Kidney glomerular epithelial cell (primary cell): ENCODE results near the gene NCAPG2.
"Not testable (repeated sequence)": the region's sequence is repeated elsewhere in the genome, so short reads cannot be mapped to it uniquely, and the experiment has no call there.

Source experiments
- DNase-seq: peaks from one replicate; lab custom pipeline; 2025; lab: John Stamatoyannopoulos, UW

Gene NCAPG2

DNA sequence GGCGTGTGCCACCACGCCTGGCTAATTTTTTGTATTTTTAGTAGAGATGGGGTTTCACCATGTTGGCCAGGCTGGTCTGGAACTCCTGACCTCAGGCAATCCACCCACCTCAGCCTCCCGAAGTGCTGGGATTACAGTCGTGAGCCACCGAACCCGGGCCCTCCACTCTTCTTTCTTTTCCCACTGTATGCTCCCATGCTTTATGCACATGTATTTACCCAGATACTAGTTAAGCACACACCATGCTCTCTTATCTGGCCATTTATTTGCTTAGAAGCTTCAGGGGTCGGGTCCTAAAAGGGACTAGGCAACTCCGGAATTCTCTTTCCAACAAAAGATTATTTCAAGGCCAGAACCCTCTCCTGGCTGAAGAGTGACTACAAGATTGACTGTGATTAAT, 78.3 kb downstream of the NCAPG2 start:
- DNase-seq = not testable (repeated sequence)

DNA sequence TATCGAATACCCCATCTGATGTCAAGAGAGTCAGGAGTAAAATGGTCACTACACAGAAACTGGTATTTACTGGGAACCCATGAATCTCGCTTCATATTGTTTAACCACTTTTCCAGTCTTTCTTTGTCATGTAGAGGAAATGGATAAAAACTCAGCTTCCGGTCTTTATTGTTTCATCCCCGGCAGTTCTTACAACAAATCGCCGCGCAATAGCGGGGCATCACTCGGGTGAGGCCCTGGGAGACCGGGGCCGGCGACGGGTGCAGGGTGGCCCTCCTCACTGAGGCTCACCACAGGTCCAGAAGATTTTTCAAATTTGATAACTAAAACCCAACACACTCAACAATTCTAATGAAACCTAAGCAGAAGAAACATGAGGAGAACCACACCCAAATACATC, 81.4 kb downstream of the NCAPG2 start:
- DNase-seq = no peak

DNA sequence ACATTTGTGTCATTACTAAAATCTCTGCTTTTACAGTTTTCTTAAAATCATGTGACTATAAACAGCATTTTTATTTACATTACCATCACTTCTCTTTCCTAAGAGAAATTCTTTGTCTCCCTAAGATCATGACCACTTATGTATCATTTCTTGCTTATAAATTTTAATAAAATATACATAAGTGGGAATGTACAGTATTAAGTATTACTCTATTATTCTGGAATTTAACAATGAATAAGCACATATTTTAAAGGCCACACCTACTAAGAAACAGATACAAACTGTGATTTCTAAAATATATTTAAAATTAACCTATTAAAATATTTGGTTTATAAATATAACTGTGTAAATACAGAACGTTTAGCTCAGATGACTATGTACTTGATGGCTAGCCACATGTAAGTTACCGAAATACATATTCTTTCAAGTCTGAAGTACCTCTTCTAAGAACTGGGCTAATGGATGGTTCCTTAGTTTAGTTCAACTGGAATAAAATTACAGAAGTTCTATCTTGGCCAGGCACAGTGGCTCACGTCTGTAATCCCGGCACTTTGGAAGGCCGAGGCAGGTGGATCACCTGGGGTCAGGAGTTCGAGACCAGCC, 83.7 kb downstream of the NCAPG2 start:
- no peak for DNase-seq

DNA sequence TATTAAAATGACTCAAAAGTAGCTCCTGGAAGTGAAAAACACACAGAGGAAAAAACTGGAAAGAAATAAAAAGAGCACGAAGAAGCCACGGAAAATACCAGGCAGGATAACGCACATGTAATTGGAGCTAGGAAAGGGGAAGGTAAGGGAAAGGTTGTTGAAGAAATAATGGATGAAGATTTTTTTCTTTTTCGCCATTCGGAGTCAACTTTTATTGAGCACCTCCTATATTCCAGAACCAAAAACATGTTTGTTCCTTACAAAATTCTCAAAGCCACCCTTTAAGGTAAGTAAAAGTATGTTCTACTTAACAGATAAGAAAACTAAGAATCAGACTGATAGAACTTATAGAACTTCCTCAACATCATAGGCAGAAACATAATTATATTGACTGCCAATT, 84.2 kb downstream of the NCAPG2 start:
- DNase-seq = no peak

DNA sequence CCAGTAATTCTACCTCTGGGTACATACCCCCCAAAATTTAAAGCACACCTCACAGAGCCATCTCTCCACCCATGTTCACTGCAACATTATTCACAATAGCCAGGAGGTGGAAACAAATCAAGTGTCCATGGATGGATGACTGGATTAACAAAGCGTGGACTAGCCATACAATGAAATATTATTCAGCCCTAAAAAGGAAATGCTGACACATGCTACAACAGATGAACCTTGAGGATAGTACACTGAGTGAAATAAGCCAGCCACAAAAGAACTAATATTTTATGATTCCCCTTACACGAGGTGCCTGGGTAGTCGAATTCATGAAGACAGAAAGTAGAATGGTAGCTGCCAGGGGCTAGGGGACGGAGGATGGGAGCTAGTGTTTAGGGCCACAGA, 85.9 kb downstream of the NCAPG2 start:
- no peak for DNase-seq

DNA sequence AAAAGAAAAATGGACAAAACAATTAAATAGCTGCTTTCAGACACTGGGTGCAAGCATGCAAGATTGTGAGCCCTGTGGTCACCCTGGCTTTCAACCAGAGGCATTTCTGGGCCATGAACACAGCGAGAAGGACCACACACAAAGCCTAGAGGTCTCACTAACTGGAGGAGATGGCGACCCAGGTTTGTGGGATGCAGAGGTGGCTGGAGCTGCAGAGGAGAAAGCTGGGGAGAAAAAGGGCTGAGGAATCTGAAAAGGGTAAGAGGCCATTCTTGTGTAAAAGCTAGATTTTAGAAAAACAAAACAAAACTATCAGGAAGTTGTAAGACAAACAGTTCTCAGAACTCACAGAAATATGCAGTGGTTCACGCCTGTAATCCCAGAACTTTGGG, 86.9 kb downstream of the NCAPG2 start:
- no peak for DNase-seq

DNA sequence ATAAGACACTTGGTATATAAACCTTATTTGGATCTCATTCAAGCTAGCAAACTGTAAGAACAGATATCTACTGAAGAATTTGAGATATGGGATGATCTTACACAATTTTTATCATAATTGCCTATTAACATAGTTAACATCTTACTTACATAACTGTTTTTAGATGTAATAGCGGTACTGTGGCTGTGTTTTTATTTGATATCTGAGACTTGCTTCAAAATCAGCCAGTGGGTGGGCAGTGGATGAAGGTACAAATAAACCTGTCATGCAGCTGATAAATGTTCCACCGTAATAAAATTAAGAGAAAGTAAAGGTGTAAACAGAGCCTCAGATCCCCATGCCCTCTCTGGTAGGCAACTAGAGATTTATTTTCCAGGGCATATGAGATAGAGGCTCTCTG, 88.6 kb downstream of the NCAPG2 start:
- no peak for DNase-seq

DNA sequence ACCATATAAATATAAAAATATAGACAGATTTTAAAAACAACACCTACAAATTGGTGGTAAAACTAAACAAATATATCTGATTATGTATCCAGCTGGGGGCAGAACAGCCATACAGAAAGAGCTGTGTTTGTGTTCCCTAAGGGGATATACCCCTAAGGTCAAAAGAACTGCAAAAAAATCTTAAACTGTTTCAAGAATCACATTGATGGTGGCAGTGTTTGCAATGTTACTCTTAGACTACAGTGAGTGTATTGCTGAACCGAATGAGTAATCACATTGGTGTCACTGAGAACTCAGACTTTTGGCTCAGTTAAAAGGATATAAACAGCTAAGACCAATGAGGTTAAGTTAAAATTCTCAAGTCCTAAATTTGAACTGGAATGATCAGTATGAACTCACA, 89.9 kb downstream of the NCAPG2 start:
- DNase-seq = no peak

DNA sequence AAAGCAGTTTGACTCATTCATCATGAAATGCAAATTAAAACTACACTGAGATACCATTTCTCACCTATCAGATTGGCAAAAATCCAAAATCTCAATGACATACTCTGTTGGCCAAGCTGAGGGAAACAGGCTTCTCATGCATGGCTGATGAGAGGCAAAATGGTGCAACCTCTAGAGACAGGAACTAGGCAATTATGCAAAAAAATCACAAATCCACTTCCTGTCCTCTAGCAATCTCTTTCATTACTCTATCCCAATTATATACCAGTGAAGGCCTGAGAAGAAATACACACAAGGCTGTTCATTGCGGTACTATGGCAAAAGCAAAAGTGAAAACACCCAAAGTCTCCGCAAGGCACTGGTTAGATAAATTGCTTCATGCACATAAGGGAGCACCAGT, 91.1 kb downstream of the NCAPG2 start:
- DNase-seq = no peak

DNA sequence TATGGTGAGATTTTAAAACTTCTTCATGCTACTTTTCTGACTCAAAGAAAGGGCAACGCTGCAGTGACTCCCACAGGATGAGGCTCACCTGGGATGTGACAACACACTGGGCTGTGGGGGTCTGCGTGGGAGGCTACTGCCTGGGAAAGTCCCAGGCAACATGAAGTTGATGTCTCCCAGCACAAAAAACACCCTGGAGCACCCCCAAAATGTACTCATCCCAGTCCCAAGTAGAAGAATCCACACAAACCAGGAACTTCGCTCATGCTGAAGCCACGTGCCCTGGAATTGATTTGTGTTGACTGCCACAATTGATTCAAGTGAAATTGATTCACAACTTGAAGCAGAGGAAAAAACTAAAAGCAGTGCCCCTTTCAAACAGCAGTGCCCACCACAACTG, 92.1 kb downstream of the NCAPG2 start:
- no peak for DNase-seq

DNA sequence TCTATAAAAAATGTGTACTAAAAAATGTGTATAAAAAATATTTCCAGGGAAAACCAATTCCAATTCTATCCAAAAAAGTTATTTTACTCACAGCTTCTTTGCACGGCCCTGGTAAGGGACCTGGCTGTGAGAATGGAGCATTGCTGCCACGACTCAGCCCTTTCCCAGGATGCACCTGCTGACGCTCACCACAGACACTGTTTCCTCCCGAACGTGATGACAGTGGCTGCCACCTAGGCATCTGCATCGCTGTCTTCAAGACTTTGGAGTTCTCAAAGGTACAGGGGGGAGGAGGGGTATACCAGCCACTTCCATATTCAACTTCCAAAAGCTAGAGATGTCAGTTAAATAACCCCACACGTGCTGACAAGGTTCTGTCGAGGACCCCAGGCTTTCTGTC, 93.1 kb downstream of the NCAPG2 start:
- no peak for DNase-seq

DNA sequence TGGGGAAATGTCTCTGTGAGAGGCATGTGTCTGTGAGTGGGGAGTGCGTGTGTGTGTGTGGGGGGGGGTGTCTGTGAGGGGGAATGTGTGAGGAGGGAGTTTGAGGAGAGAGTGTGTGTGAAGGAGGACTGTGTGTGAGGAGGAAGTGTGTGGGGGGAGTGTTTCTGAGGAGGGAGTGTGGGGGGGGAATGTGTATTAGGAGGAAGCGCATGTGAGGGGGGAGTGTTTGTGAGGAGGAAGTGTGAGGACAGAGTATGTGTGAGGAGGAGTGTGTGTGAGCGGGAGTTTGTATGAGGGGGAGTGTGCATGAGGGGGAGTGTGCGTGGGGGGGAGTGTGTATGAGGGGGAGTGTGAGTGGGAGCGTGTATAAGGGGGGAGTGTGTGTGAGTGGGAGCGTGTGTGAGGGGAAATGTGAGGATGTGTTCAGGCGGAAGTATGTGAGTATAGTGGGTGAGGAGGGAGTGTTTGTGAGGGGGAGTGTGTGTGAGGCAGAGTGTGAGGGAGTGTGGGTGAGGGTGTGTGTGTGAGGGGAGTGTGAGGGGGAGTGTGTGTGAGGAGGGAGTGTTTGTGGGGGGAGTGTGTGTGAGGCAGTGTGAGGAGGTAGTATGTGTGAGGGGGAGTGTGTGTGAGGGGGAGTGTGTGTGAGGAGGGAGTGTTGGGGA, 95.2 kb downstream of the NCAPG2 start:
- DNase-seq = no peak

DNA sequence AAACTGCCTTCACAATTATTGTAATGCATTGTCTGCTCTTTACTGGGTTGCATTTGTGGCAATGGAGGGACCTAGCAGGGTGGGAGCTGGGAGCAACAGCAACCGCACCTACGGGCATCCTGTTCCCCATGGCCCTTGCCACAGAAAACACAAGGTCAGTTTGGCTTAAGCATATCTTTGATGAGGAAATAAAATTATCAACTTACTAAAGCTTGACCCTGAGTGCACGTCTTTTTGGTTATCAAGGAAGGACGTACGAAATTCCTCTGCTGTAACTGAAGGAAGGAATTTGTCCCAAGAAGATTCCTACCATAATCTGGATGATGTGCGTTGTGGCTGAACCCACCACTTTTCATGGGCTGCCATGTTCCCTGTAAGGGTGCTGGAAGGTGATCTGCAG, 97.0 kb downstream of the NCAPG2 start:
- no peak for DNase-seq

DNA sequence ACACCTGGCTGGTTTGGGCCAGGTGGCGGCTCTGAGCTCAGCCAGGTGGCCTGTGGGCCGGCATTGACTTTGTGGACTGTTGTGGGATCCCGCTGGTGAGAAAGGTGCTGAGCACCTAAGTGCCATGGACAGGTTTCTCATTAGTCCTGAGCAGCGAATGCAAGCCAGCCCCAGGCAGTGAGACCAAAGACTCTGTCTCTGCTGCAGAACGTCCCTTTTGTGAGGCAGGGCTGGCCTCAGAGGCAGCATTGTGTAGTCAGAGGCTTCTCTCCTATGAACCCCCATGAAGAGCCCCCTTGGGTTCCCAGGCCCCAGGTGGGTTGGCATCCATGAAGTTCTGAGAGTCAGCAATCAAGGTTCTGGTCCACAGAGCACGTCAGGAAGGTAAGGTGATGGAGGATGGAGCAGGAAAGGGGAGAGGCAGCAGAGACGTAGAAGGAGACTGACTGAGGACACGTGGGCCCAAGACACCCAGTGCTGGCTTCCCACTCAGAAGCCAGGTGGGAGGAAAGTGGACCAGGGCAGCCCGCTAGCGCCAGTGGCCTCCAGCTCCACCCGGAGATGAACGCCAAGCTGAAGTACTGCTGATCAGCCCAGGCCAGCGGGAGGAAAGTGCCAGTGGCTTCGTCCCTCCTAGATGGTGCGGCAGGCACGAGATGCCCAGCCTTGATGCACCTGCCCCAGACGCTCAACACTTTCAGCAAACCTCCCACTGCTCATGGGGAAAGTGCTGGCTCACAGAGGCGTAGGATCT, 97.8 kb downstream of the NCAPG2 start:
- DNase-seq = no peak

DNA sequence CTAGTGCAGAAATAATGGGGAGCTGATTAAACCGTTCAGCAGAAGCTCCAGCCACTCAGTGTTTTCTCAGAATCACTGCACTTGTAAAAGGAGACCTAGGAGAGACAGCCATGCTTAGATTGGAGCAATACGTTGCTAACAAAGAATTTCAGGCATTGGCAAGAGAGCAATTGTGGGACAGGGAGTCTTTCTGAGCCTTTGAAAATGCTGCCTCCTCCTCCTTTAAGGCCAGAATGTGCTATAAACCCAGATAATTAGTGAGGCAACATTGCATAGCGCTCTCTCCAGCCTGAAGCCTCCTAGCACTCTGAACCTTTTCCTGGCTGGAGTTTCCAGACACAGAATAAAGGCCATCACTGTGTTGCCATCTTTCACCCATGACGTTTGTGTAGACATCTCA, 98.5 kb downstream of the NCAPG2 start:
- no peak for DNase-seq

DNA sequence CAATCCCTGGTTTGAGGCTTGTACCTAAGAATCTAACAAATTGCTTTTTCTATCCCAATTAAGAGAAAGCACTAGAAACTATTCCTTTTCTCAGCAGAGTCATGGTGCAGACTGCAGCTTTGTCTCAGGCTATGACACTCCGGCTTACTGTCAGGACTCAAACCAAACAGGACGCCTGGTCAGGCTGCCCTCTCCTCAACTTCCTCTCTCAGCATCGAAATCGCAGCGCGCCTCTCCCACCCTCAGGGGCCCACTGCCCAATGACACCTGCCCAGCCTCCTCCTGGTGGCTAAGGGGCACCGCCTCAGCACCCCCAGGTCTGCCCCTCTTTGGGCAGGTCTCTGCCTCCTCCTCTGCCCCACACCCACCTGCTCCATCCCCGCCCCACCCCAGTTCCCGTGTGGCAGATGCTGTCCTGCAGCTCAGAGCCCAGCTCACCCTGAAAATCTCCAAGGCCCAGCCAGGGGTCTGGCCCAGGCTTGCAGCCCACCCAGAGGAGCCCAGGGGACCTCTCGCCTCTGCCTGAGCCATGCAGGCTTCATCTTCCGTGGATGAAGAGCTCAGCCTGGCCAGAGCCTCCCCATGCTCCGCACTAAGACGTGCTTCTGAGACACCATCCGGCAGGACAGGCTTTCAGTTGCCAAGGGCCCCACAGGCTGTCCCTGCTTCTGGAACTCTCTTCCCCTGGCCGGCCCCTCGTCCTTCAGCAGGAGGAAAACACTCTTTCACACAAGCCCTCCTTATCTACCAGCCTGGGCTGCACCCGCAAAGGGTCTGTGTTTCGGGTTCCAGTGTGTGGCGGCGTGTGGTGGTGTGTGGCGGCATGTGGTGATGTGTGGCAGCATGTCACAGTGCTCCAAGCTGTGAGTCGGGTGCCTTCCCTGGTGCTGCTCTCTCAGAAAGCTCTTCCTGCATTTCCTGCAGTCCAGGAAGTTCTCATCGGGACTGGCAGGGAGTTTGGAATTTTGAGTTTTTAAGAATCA, 100.5 kb downstream of the NCAPG2 start:
- DNase-seq = no peak

DNA sequence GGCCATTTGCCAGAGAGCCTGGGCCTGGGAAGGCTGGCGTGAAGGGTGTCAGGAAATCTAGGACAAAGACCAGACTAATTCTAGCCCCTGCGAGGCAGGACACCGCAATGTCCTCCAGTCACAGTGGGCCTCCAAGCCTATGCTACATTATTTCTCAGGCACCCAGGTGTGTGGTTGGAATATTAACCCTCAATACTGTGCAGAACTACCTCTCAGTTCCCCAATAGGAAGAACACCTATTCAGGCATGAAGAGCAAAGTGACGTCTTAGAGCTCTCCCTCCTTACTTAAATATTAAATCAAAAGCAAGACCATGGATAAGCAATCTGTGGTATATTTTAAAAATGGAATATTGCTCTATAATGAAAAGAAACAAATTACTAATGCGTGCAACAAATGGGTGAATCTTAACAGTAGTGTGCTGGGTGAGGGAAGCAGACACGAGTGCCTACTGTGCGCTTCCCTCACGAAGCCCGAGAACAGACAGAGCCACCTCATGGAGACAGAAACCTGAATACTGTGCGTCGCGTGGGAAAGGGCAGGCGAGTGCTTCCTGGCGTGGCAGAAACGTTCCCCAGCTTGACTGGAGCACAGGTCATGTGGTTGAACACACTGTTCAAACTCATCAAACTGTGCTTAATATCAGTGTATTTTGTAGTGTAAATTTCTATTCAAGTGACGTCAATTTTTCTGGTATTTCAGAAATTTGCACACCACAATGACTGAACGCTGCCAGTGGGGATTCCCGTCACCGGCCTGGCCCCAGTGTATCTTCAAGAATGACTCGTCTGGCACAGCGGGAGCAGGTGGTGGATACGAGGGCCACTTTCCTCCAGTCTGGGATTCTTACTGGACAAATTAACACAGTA, 101.5 kb downstream of the NCAPG2 start:
- no peak for DNase-seq

DNA sequence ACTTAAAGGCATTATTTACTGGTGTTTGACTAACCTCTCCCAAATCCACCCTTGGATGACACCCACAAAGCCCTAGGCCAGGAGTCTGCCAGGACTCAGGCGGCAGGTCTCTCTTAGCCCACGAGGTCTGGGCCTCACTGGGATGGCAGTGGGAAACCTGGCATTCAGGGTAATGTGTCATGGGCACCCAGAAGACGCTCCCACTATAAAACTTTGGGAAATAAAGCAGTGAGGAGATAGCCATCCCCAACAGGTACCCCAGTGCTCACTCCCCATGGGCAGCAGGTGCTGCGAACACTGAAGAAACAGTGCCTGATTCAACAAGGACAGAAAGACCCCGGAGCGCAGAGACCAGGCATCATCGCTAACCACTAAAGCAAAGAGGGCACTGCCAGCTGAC, 102.6 kb downstream of the NCAPG2 start:
- no peak for DNase-seq

DNA sequence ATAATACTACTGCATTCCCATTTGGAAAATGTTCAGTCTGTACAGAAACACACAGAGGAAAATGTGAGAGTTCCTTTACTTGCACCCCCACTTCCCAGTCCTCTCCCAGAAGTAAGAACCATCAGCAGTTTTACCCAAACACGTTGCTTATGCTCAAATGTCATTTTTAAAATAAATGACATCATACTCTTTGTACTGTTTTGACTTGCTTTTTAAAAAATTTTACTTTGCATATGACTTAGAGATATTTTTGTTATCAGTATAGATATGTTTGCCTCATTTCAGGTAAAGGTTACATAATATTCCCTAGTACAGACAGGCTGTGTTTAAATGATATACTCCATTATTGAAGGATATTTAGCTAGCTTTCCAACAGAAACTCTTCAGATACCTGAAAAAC, 103.5 kb downstream of the NCAPG2 start:
- DNase-seq = no peak

DNA sequence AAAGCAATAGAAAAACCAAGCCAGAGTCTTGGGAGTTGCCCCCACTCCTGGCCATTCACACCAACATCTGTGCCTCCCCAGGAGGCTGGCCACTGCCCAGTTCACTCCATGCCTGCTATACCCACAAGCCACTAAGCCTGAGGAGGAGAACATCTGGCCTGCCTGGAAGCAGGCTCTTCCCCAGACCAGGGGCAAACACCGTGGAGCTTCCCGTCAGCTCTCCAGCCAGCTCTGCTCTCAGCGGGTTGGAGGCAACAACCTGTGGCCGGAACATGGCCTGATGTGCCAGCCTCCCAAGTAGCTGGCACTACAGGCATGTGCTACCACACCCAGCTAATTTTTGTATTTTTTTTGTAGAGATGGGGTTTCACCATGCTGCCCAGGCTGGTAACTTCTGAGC, 107.9 kb downstream of the NCAPG2 start:
- DNase-seq = no peak

DNA sequence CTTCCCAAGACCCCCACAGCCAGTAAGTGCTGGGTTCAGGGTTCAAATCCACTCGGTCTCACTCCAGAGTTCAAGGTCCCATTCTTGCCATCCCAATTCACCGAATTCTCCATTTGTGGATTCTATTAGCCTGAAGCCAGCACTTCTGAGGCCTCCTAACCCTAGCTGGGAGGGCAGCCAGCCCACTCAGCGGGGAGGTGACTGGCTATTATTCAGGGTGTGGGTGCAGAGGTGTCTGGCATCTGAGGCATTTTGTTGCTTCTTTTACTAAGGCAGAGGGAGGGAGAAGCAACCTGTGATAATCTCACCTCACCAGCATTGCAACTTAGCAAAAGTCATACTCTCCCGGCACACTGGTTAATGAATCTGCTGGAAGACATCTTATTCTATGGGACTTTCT, 108.3 kb downstream of the NCAPG2 start:
- DNase-seq = no peak
